NCI-H526 (cell line): Measurements from ENCODE around the gene SSMEM1.
"Not testable (repeated sequence)": the region's sequence is repeated elsewhere in the genome, so short reads cannot be mapped to it uniquely, and the experiment has no call there.

Source experiments
- DNase-seq, 2 experiments: peaks; one replicate each; lab custom pipeline; 2025; lab: John Stamatoyannopoulos, UW

SSMEM1 gene

GRCh38 chr7:130207642-130208041 is at the start of gene SSMEM1:
Gene SSMEM1 (plus strand): TSS chr7:130207860. CDS start chr7:130207911, 51 bp downstream.
- no peak for DNase-seq

- DNase-seq, result no peak
Observed at GRCh38 chr7:130160023-130160422, 47.6 kb upstream of the SSMEM1 start.

- DNase-seq, result no peak
Observed at GRCh38 chr7:130160455-130160854, 47.2 kb upstream of the SSMEM1 start.

GRCh38 chr7:130162196-130162595 is 45.5 kb upstream of the SSMEM1 start:
- DNase-seq, result no peak

GRCh38 chr7:130174237-130174959 is 33.3 kb upstream of the SSMEM1 start:
- no peak for DNase-seq

- no peak for DNase-seq
Observed at GRCh38 chr7:130178251-130178650, 29.4 kb upstream of the SSMEM1 start.

GRCh38 chr7:130179631-130180030 is 28.0 kb upstream of the SSMEM1 start:
- DNase-seq, result no peak

- no peak for DNase-seq
Observed at GRCh38 chr7:130180571-130181262, 26.9 kb upstream of the SSMEM1 start.

- DNase-seq, result no peak
Observed at GRCh38 chr7:130181263-130181605, 26.4 kb upstream of the SSMEM1 start.

GRCh38 chr7:130182990-130183389 is 24.7 kb upstream of the SSMEM1 start:
- no peak for DNase-seq

- not testable (repeated sequence) for DNase-seq
Observed at GRCh38 chr7:130184349-130184748, 23.3 kb upstream of the SSMEM1 start.

GRCh38 chr7:130187360-130187759 is 20.3 kb upstream of the SSMEM1 start:
- no peak for DNase-seq

- no peak for DNase-seq
Observed at GRCh38 chr7:130189343-130189742, 18.3 kb upstream of the SSMEM1 start.

GRCh38 chr7:130191791-130192190 is 15.9 kb upstream of the SSMEM1 start:
- no peak for DNase-seq

- DNase-seq, result no peak
Observed at GRCh38 chr7:130195396-130195795, 12.3 kb upstream of the SSMEM1 start.

GRCh38 chr7:130196476-130196875 is 11.2 kb upstream of the SSMEM1 start:
- no peak for DNase-seq

- DNase-seq, result no peak
Observed at GRCh38 chr7:130197094-130197493, 10.6 kb upstream of the SSMEM1 start.

GRCh38 chr7:130201796-130202195 is 5.9 kb upstream of the SSMEM1 start:
- no peak for DNase-seq

- DNase-seq, result peak; percentile 97 to 99
Observed at GRCh38 chr7:130205084-130205947, 2.3 kb upstream of the SSMEM1 start, which contains the start of gene TMEM209. Gene TMEM209 (minus strand): TSS chr7:130205406. CDS start chr7:130205375, 31 bp downstream.

- no peak for DNase-seq
Observed at GRCh38 chr7:130207033-130207432, 627 bp upstream of the SSMEM1 start.

- DNase-seq, result no peak
Observed at GRCh38 chr7:130208516-130208915, 856 bp downstream of the SSMEM1 start.

- DNase-seq, result no peak
Observed at GRCh38 chr7:130210181-130210935, 2.7 kb downstream of the SSMEM1 start.
